T1000 (cell line): ENCODE results near the gene ELAVL3.
"Not testable (repeated sequence)": the region's sequence is repeated elsewhere in the genome, so short reads cannot be mapped to it uniquely, and the experiment has no call there.

Experiments used
- DNase-seq: peaks from one replicate; lab custom pipeline; 2025; ENCODE audit warnings: mixed read lengths; lab: John Stamatoyannopoulos, UW

The ELAVL3 gene

GRCh38 chr19:11406703-11407236 lies 74.1 kb downstream of the ELAVL3 start:
- not testable (repeated sequence) for DNase-seq

- DNase-seq = no peak
These were observed 74.8 kb downstream of the ELAVL3 start for GRCh38 chr19:11405846-11406643.

- DNase-seq = no peak
These were observed 76.1 kb downstream of the ELAVL3 start for GRCh38 chr19:11404588-11405222.

DNA sequence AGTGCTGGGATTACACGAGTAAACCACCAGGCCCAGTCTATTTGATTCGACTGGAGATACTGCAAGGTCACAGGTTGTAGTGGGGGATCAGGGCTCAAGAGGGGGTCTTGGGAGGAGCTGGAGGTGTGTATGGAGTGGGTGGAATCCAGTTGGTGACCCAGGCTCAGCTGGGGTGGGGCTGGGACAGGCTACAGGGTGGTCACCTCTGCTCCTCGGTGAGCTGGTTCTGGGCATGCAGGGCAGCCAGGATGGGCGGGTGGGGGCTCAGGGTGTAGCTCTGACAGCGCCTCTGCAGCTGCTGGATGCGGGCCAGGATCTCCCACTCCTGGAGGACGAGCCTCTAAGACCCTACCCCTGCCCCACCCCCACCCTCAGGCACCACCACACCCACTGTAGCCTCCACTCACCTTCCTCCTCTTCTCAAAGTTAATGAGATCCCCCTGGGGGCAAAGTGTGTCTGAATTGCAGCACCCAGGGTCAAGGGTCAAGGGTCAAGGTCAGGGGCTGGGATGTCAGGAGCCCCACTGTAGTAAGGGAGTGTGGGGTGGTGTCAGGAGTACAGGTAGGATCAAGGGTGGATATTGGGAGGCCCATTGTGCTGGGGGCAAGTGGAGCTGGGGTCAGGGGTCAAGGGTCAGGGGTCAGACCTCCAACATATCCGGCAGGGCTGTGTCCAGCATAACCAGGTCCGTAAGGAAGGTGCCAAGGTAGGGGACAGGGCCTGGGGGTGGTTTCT lies 78.9 kb downstream of the ELAVL3 start:
- DNase-seq = no peak
